Measurements from ENCODE around the gene ZNF473.

The ZNF473 gene

GRCh38 chr19:50003254-50003788 is 22.5 kb upstream of the ZNF473 start:
- no peak for DNase-seq (ENCODE audit: low read depth)
- no peak for TF ChIP-seq CTCF (IDR thresholded peaks at IDR 0.05; ENCODE audit: low read depth, low read length, missing control alignments)
- no peak overlapping the region for H3K4me3 ChIP-seq (ENCODE audit: low read depth, low read length)

- no peak for TF ChIP-seq CTCF (IDR thresholded peaks at IDR 0.05; ENCODE audit: low read depth, low read length, missing control alignments)
- no peak overlapping the region for H3K4me3 ChIP-seq (ENCODE audit: low read depth, low read length)
- DNase-seq (ENCODE audit: low read depth): no peak
Observed at GRCh38 chr19:50003810-50004419, 21.9 kb upstream of the ZNF473 start.

- no peak for TF ChIP-seq CTCF (IDR thresholded peaks at IDR 0.05; ENCODE audit: low read depth, low read length, missing control alignments)
- no peak for DNase-seq (ENCODE audit: low read depth)
- H3K4me3 ChIP-seq (ENCODE audit: low read depth, low read length): no peak overlapping the region
Observed at GRCh38 chr19:50005428-50005827, 20.4 kb upstream of the ZNF473 start.

- TF ChIP-seq CTCF (IDR thresholded peaks at IDR 0.05; ENCODE audit: low read depth, low read length, missing control alignments): no peak
- DNase-seq (ENCODE audit: low read depth): no peak
Observed at GRCh38 chr19:50007170-50007569, 18.6 kb upstream of the ZNF473 start.

GRCh38 chr19:50007947-50008346 is 17.9 kb upstream of the ZNF473 start:
- no peak for TF ChIP-seq CTCF (IDR thresholded peaks at IDR 0.05; ENCODE audit: low read depth, low read length, missing control alignments)
- no peak for DNase-seq (ENCODE audit: low read depth)
- no peak overlapping the region for H3K4me3 ChIP-seq (ENCODE audit: low read depth, low read length)

More at GRCh38 chr19:50007170-50007569, 18.6 kb upstream of the ZNF473 start:
- H3K4me3 ChIP-seq (ENCODE audit: low read depth, low read length): no peak overlapping the region

- DNase-seq (ENCODE audit: low read depth): no peak
- TF ChIP-seq CTCF (IDR thresholded peaks at IDR 0.05; ENCODE audit: low read depth, low read length, missing control alignments): no peak
- H3K4me3 ChIP-seq (ENCODE audit: low read depth, low read length): no peak overlapping the region
Observed at GRCh38 chr19:50008532-50008931, 17.3 kb upstream of the ZNF473 start.

GRCh38 chr19:50016225-50016807 is 9.5 kb upstream of the ZNF473 start:
- TF ChIP-seq CTCF (IDR thresholded peaks at IDR 0.05; ENCODE audit: low read depth, low read length, missing control alignments): no peak
- no peak overlapping the region for H3K4me3 ChIP-seq (ENCODE audit: low read depth, low read length)
- no peak for DNase-seq (ENCODE audit: low read depth)
